HG02763 (cell line): ENCODE results near the gene PHACTR1.
"Not testable (repeated sequence)": the region's sequence is repeated elsewhere in the genome, so short reads cannot be mapped to it uniquely, and the experiment has no call there.

ENCODE experiments used
- ATAC-seq: cut with Tn5 transposase; IDR thresholded peaks from one replicate; pipeline ENCODE4 v1.9.1; 2021; ENCODE audit warnings: mild to moderate bottlenecking, moderate library complexity; ENCODE audit not compliant: unreplicated experiment

The PHACTR1 gene

GRCh38 chr6:12748815-12749521, 32.4 kb downstream of the PHACTR1 start:
- no peak for ATAC-seq

- no peak for ATAC-seq
Observed at GRCh38 chr6:12749531-12750379, 33.2 kb downstream of the PHACTR1 start.

- ATAC-seq, result no peak
Observed at GRCh38 chr6:12750416-12750815, 33.8 kb downstream of the PHACTR1 start.

GRCh38 chr6:12751694-12752325, 35.2 kb downstream of the PHACTR1 start:
- ATAC-seq, result no peak

GRCh38 chr6:12753036-12753435, 36.5 kb downstream of the PHACTR1 start:
- ATAC-seq, result no peak

GRCh38 chr6:12760226-12760625, 43.7 kb downstream of the PHACTR1 start:
- ATAC-seq, result no peak

- no peak for ATAC-seq
Observed at GRCh38 chr6:12760911-12761310, 44.3 kb downstream of the PHACTR1 start.

- ATAC-seq, result no peak
Observed at GRCh38 chr6:12761376-12762115, 45.0 kb downstream of the PHACTR1 start.

GRCh38 chr6:12762731-12763434, 46.3 kb downstream of the PHACTR1 start:
- not testable (repeated sequence) for ATAC-seq

GRCh38 chr6:12766365-12766764, 49.8 kb downstream of the PHACTR1 start:
- ATAC-seq, result no peak

- ATAC-seq, result no peak
Observed at GRCh38 chr6:12767016-12767415, 50.4 kb downstream of the PHACTR1 start.

GRCh38 chr6:12769556-12770256, 53.1 kb downstream of the PHACTR1 start:
- ATAC-seq, result no peak

- ATAC-seq, result no peak
Observed at GRCh38 chr6:12772416-12772815, 55.8 kb downstream of the PHACTR1 start.

- ATAC-seq, result no peak
Observed at GRCh38 chr6:12776291-12776690, 59.7 kb downstream of the PHACTR1 start.

- no peak for ATAC-seq
Observed at GRCh38 chr6:12779772-12780171, 63.2 kb downstream of the PHACTR1 start.

- ATAC-seq, result no peak
Observed at GRCh38 chr6:12782136-12782535, 65.6 kb downstream of the PHACTR1 start.

GRCh38 chr6:12785301-12785700, 68.7 kb downstream of the PHACTR1 start:
- ATAC-seq, result no peak

GRCh38 chr6:12785921-12786320, 69.4 kb downstream of the PHACTR1 start:
- no peak for ATAC-seq

GRCh38 chr6:12791371-12791770, 74.8 kb downstream of the PHACTR1 start:
- ATAC-seq, result no peak

GRCh38 chr6:12798326-12798725, 81.8 kb downstream of the PHACTR1 start:
- ATAC-seq, result no peak
